Smooth muscle cell (in vitro differentiated cells): ENCODE measurements around the gene KRTCAP2. TPM values are rescaled to one million over a fixed set of nuclear protein-coding genes. Genes with fewer than 3 reads are reported as not detected.
"Not testable (repeated sequence)": the region's sequence is repeated elsewhere in the genome, so short reads cannot be mapped to it uniquely, and the experiment has no call there.

Experiments used
- DNase-seq: peaks from one replicate; lab custom pipeline; 2025; ENCODE audit not compliant: unreplicated experiment; lab: John Stamatoyannopoulos, UW
- H2AFZ ChIP-seq: fragments of 200-600 bp; sonication (generic); 2 replicates; pipeline ENCODE4 v1.6.0; 2016; ENCODE audit warnings: antibody characterized with exemption, low read depth, mild to moderate bottlenecking
- H3F3A ChIP-seq: fragments of 200-600 bp; sonication (generic); 2 replicates; pipeline ENCODE4 v1.6.0; 2017; ENCODE audit warnings: antibody characterized with exemption, low read depth
- H3K27ac ChIP-seq: fragments of 200-600 bp; sonication (generic); 2 replicates; pipeline ENCODE4 v1.5.1; 2016; ENCODE audit warnings: low read depth, mild to moderate bottlenecking
- H3K27me3 ChIP-seq: fragments of 200-600 bp; sonication (generic); 2 replicates; pipeline ENCODE4 v1.6.1; 2016; ENCODE audit warnings: low read depth, mild to moderate bottlenecking
- H3K36me3 ChIP-seq: fragments of 200-600 bp; sonication (generic); 2 replicates; pipeline ENCODE4 v1.5.1; 2016; ENCODE audit warnings: low read depth
- H3K4me1 ChIP-seq: fragments of 200-600 bp; sonication (generic); 2 replicates; pipeline ENCODE4 v1.5.1; 2016; ENCODE audit warnings: low read depth
- H3K4me2 ChIP-seq: fragments of 200-600 bp; sonication (generic); 2 replicates; pipeline ENCODE4 v1.6.0; 2016; ENCODE audit warnings: mild to moderate bottlenecking
- H3K4me3 ChIP-seq: fragments of 200-600 bp; sonication (generic); 2 replicates; pipeline ENCODE4 v1.5.1; 2016; ENCODE audit warnings: mild to moderate bottlenecking
- H3K79me2 ChIP-seq: fragments of 200-600 bp; sonication (generic); 2 replicates; pipeline ENCODE4 v1.6.0; 2016; ENCODE audit warnings: low read depth, mild to moderate bottlenecking
- H3K9ac ChIP-seq: fragments of 200-600 bp; sonication (generic); 2 replicates; pipeline ENCODE4 v1.6.0; 2016; ENCODE audit warnings: low read depth
- H3K9me3 ChIP-seq: fragments of 200-600 bp; sonication (generic); replicated peaks from 2 replicates; pipeline ENCODE4 v1.5.1; 2016; ENCODE audit warnings: low read depth
- H4K20me1 ChIP-seq: fragments of 200-600 bp; sonication (generic); 2 replicates; pipeline ENCODE4 v1.6.0; 2016; ENCODE audit warnings: low read depth
- WGBS: methylation state at CpG from one replicate; pipeline ENCODE4 v1.1.7; 2016; ENCODE audit warnings: low lambda C conversion rate; 5-methylcytosine and 5-hydroxymethylcytosine counted together
- polyA plus RNA-seq: library from polyadenylated mRNA; unstranded; fragments of >200 nt; fragmentation: Nextera tagmentation; extraction: Ambion mirVana; gene quantifications from 2 replicates; pipeline ENCODE4 v1.2.1, GENCODE V29; 2016
- total RNA-seq: library from RNA; depleted of rRNA; stranded (reverse); fragments of >200 nt; gene quantifications from 2 replicates; pipeline ENCODE4 v1.2.3, GENCODE V29; 2014
- TF ChIP-seq, protein P1 (sequence below): fragments of 200-600 bp; sonication (generic); IDR thresholded peaks from 2 replicates; pipeline ENCODE4 v1.5.1; 2017; ENCODE audit warnings: borderline replicate concordance, mild to moderate bottlenecking, antibody characterized with exemption; ENCODE audit not compliant: insufficient read depth, poor library complexity, severe bottlenecking

Gene KRTCAP2
- total and polyA plus RNA-seq, 2 experiments from 2014 or later = 283 to 607 TPM

GRCh38 chr1:155218854-155219591 lies 45.9 kb upstream of the KRTCAP2 start:
- no peak overlapping the region for H3K4me3 ChIP-seq
- no peaks in the 10 kb centered on the region for H3K79me2 ChIP-seq
- no peaks in the 10 kb centered on the region for H3K4me1 ChIP-seq
- no peak overlapping the region for H2AFZ ChIP-seq
- H3K27me3 ChIP-seq = no peaks in the 10 kb centered on the region
- no peak overlapping the region for H3K9ac ChIP-seq
- no peaks in the 10 kb centered on the region for H3K36me3 ChIP-seq
- H3F3A ChIP-seq = no peaks in the 10 kb centered on the region
- no peaks in the 10 kb centered on the region for H3K9me3 ChIP-seq
- no peak overlapping the region for H3K27ac ChIP-seq
- H4K20me1 ChIP-seq = no peaks in the 10 kb centered on the region
- TF ChIP-seq, protein P1, sequence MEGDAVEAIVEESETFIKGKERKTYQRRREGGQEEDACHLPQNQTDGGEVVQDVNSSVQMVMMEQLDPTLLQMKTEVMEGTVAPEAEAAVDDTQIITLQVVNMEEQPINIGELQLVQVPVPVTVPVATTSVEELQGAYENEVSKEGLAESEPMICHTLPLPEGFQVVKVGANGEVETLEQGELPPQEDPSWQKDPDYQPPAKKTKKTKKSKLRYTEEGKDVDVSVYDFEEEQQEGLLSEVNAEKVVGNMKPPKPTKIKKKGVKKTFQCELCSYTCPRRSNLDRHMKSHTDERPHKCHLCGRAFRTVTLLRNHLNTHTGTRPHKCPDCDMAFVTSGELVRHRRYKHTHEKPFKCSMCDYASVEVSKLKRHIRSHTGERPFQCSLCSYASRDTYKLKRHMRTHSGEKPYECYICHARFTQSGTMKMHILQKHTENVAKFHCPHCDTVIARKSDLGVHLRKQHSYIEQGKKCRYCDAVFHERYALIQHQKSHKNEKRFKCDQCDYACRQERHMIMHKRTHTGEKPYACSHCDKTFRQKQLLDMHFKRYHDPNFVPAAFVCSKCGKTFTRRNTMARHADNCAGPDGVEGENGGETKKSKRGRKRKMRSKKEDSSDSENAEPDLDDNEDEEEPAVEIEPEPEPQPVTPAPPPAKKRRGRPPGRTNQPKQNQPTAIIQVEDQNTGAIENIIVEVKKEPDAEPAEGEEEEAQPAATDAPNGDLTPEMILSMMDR = no peak
- H3K4me2 ChIP-seq = no peak overlapping the region
- 70% methylated on average over 7 of the region's 7 CpGs for WGBS
- DNase-seq = no peak

GRCh38 chr1:155214702-155215101 lies 41.6 kb upstream of the KRTCAP2 start:
- not testable (repeated sequence) for H3K9me3 ChIP-seq, H3K36me3 ChIP-seq, H3F3A ChIP-seq, H3K9ac ChIP-seq, H3K27ac ChIP-seq, H3K4me1 ChIP-seq, H3K4me2 ChIP-seq, H4K20me1 ChIP-seq, H3K79me2 ChIP-seq, H2AFZ ChIP-seq, H3K27me3 ChIP-seq, H3K4me3 ChIP-seq, DNase-seq
- 95% methylated on average over 9 of the region's 10 CpGs for WGBS

- not testable (repeated sequence) for H3K27ac ChIP-seq, DNase-seq, H2AFZ ChIP-seq, H4K20me1 ChIP-seq, H3F3A ChIP-seq, H3K4me3 ChIP-seq, H3K36me3 ChIP-seq, H3K4me2 ChIP-seq, H3K9me3 ChIP-seq, H3K9ac ChIP-seq, H3K27me3 ChIP-seq
- Histone ChIP-seq H3K79me2 (peaks cover 12% of the 10 kb centered on the region), H3K4me1 (peaks cover 10% of the 10 kb centered on the region)
- 93% methylated on average over 7 of the region's 7 CpGs for WGBS
Measured at GRCh38 chr1:155212051-155212440, 38.9 kb upstream of the KRTCAP2 start.

- not testable (repeated sequence) for H4K20me1 ChIP-seq, H3K4me3 ChIP-seq, H3K36me3 ChIP-seq, H3K27me3 ChIP-seq, H2AFZ ChIP-seq, H3K9me3 ChIP-seq, H3K9ac ChIP-seq, H3F3A ChIP-seq, DNase-seq, H3K27ac ChIP-seq, H3K4me2 ChIP-seq
- H3K4me1 ChIP-seq = peaks cover 10% of the 10 kb centered on the region
- 98% methylated on average over 13 of the region's 13 CpGs for WGBS
- peaks cover 12% of the 10 kb centered on the region for H3K79me2 ChIP-seq
Measured at GRCh38 chr1:155211381-155212050, 38.4 kb upstream of the KRTCAP2 start.

DNA sequence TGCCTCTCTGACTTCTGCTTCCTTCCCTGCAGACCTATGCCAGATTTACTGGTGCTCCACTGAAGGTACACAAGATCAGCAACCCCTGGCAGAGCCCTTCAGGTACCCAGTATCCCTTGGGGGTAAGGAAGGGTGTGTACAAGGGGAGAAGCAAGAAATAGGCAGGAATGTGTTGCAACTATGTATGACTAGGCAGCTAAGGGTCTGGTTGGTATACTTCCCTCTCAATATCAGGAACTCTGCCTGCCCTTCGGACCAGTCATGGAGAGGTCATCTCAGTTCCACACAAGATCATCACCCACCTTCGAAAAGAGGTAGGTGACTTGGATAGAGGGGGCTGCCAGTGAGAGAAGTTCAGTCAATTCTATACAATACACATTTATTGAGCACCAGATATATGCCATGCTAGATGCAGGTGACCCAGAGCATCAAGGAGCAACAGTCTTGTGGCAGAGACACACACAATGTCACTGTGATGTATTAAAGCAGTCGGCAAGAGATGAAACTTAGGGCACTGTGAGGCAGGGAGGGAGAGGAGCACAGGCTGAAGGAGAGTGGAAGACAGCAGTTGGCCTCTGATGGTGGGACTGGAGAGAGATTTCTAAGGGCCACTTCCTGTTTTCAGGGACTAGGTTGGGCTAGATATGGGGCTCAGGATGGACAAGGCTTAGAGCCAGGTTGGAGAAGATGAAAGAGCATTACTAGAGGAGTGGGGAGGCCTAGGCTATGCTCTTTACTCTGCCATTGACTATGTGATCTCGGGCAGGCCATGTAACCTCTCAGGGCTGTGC lies 37.4 kb upstream of the KRTCAP2 start:
- no peak overlapping the region for H3K4me3 ChIP-seq
- TF ChIP-seq, protein P1 = no peak
- no peaks in the 10 kb centered on the region for H3K9me3 ChIP-seq
- 87% methylated on average over 4 of the region's 4 CpGs for WGBS
- peaks cover 10% of the 10 kb centered on the region for H3K4me1 ChIP-seq
- DNase-seq = no peak
- peaks cover 12% of the 10 kb centered on the region for H3K79me2 ChIP-seq
- H3K27ac ChIP-seq = no peak overlapping the region
- H4K20me1 ChIP-seq = no peaks in the 10 kb centered on the region
- H3K4me2 ChIP-seq = peak overlapping the region; percentile 96
- H2AFZ ChIP-seq = no peak overlapping the region
- peaks cover 4% of the 10 kb centered on the region for H3F3A ChIP-seq
- H3K27me3 ChIP-seq = no peaks in the 10 kb centered on the region
- no peaks in the 10 kb centered on the region for H3K36me3 ChIP-seq
- H3K9ac ChIP-seq = no peak overlapping the region
